HG03280 (cell line): ENCODE measurements around the gene PPP1R37.

Experiments
- ATAC-seq: cut with Tn5 transposase; IDR thresholded peaks from one replicate; pipeline ENCODE4 v1.9.1; 2021; ENCODE audit warnings: mild to moderate bottlenecking, moderate library complexity; ENCODE audit not compliant: unreplicated experiment

PPP1R37 gene

GRCh38 chr19:45070861-45071544 lies 22.0 kb upstream of the PPP1R37 start:
- ATAC-seq, result no peak

GRCh38 chr19:45071545-45071938 lies 21.4 kb upstream of the PPP1R37 start:
- ATAC-seq, result no peak

- no peak for ATAC-seq
Observed at GRCh38 chr19:45071969-45072790, 20.8 kb upstream of the PPP1R37 start.

DNA sequence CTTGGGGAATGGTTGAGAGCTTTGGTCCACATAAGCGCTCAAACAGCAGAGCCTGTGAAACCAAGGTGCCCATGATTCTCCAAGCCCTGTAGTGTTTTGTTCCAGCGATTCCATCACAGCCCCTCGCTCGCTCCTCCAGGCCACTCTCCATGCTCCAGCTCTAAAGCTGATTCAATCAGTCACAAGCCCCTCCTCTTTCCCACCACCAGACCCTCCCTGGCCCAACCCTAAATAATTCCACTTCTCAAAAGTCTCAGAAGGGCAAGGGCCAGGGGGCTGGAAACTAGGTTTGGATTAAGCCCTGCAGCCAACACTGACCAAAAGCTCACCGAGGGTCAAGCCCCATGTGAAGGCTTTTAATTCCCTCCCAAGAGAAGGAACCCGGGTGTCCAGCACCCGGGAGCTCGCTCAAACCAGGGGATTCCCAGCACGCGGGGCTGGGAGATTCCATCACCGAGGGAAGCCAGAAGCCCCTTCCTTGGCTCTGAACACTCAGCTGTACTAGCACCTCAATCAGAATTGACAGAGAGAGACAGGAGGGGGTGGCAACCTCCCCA lies 18.2 kb upstream of the PPP1R37 start:
- no peak for ATAC-seq

DNA sequence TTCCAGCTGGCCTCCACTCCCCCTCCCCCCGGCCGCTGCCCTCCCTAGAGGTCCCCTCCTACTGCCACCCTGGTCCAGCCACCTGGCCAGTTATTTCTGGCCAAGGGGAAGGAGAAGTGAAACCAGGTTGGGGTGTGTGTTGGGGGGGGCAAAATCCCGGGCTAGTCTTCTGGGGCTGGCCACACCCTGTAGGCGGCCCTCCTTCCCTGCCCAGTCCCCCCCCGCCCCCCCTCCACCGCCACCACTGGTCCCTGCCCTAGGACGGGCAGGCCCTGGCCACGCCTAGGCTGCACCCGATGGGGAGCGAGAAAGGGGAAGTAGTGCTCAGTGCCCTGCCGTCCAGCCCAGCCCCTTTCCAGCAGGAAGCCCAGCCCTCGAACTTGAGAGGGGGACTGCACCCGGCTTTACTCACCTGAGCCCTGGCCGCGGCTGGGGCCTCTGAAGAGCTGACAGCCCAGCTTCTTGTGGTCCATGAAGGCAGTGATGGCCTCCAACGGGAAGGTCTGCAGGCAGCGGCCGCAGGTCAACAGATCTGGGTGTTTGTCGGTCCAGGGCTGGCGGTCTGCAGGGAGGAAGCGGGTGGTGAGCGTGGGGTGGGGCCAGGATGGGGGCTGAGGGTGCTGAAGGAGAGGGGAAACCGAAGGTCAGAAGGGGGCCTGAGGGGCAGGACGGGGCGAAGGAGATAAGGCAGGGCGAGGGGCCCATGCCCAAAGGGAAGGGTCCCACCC lies 17.5 kb upstream of the PPP1R37 start:
- ATAC-seq, result peak; percentile 50

DNA sequence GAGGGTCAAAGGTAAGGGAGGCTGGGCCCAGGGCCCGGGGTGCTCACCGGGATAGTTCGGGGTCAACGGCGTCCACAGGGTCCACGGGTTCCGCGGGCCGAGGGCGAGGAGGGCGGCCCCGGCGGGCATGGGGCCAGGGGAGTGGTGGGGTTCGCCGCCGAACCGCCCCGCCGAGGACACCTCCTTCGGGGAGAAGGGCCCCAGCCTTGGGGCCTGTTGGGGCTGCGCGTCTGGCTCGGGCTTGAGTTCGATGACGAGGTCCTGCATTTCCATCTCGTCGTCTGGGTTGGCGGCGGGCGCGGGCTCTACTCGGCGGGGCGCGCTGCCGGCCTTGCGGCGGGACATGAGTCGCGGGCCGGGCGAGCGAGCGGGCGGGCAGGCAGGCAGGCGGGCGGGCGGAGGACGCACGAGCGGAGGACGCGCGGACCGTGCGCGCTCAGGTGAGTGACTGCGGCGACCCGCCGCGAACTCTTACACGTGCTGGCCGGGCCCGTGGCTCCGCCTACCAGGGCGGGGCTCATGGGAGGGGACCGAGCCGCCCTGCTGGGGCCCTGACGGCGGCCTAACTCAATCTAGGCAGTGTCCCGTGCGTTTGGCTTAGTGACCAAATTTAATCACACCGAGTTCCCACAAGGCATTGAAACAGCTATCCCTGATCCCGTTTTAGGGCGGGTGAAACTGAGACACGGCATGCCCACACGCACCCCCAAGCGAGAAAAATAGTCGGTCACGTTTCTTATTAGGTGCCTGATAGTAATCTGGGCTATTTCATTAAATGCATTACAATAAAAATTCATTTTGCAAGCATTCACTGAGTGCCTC lies 16.7 kb upstream of the PPP1R37 start, which contains the start of gene ZNF296:
Gene ZNF296, minus strand, starts transcription at position 450 of the 822 bp plus-strand sequence. Its CDS starts 105 bp downstream, at position 345.
- ATAC-seq, result peak; percentile 40

GRCh38 chr19:45076851-45077730 lies 15.9 kb upstream of the PPP1R37 start:
- no peak for ATAC-seq

GRCh38 chr19:45078390-45079062 lies 14.5 kb upstream of the PPP1R37 start:
- ATAC-seq, result no peak

GRCh38 chr19:45079063-45079910 lies 13.7 kb upstream of the PPP1R37 start, which contains the start of gene GEMIN7:
TSS of gene GEMIN7 (plus strand) at chr19:45079260. CDS start at chr19:45090115, 10,855 bp downstream.
- peak; percentile 35 for ATAC-seq

DNA sequence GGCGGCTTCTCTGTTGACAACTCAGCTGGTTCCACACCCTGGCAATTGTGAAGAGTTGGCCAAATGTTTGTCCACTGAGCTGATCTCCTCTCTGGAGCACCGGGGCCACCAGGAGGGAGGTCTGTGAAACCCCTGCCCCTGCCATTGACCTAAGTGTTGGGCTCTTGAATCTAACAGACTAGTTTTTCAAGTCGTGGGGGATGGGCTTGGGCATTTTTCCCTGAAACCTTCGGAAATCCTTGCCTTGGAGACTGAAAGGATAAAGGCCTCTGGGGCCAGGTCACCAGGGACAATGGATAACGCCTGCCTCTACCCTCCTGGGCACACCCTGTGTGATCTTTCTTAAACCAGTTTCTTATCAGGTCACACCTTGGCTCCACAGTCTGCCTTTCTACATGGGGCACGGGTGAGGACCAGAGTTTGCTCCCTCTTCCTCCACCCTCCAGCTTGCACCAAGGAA lies 13.0 kb upstream of the PPP1R37 start:
- no peak for ATAC-seq

DNA sequence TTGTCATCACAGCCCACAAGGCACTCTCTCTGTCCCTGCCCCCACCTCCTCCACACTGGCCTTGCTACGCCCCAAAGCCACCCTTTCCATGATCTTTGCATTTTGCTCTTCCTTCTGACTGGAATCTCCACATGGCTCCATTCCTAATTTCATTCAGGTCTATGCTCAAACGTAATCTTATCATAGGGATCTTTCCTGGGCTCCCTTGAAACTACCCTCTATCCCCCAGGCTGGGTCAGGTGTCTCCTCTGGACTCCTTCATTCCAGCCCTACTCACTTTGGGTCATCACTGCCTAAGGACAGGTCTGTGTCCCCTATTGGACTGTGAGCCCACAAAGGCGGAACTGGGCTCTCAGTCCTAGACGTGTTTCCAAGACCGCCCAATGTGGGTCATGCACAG lies 10.8 kb upstream of the PPP1R37 start:
- ATAC-seq, result no peak

- ATAC-seq, result no peak
Observed at GRCh38 chr19:45086480-45086879, 6.5 kb upstream of the PPP1R37 start.

- ATAC-seq, result no peak
Observed at GRCh38 chr19:45087531-45087930, 5.4 kb upstream of the PPP1R37 start.

DNA sequence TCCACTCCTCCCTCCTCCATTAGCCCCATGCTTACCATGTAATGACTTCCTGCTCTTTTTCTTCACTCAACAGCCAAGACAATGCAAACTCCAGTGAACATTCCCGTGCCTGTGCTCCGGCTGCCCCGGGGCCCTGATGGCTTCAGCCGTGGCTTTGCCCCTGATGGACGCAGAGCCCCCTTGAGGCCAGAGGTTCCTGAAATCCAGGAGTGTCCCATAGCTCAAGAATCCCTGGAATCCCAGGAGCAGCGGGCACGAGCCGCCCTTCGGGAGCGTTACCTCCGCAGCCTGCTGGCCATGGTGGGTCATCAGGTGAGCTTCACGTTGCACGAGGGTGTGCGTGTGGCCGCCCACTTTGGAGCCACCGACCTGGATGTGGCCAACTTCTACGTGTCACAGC lies 2.9 kb upstream of the PPP1R37 start:
- ATAC-seq, result no peak

- no peak for ATAC-seq
Observed at GRCh38 chr19:45090606-45091005, 2.4 kb upstream of the PPP1R37 start.

GRCh38 chr19:45091031-45091923 lies 1.7 kb upstream of the PPP1R37 start:
- peak; percentile 61 for ATAC-seq

- no peak for ATAC-seq
Observed at GRCh38 chr19:45094137-45094536, 1.2 kb downstream of the PPP1R37 start.
